Activated CD8-positive, alpha-beta T cell treated with anti-CD3 and anti-CD28 coated beads for 36 hours (primary cell): ENCODE data around the gene AIFM1. TPM values are rescaled to one million over a fixed set of nuclear protein-coding genes. Genes with fewer than 3 reads are reported as not detected.

ENCODE experiments used
- ATAC-seq: fragments of 200-7000 bp; cut with Tn5 transposase; one replicate; pipeline ENCODE4 v1.10.0; 2021; ENCODE audit warnings: mild to moderate bottlenecking, moderate library complexity
- CTCF ChIA-PET: fragments of 350-600 bp; sonication (Branson Sonifier 250); formaldehyde crosslinking; loops from one replicate; lab custom pipeline; 2021; ENCODE audit warnings: antibody characterized with exemption; lab: Charles Lee
- POLR2A ChIA-PET: fragments of 350-600 bp; sonication (Branson Sonifier 250); formaldehyde crosslinking; loops from one replicate; lab custom pipeline; 2021; ENCODE audit warnings: antibody characterized with exemption; lab: Charles Lee
- DNase-seq: peaks from one replicate; pipeline ENCODE4 v3.0.0-alpha.2; 2020
- H3K27ac Mint-ChIP-seq: one replicate; pipeline ENCODE4 v1.8.0; 2021; ENCODE audit warnings: mild to moderate bottlenecking, mixed read lengths
- H3K27me3 Mint-ChIP-seq: one replicate; pipeline ENCODE4 v1.8.0; 2021; ENCODE audit warnings: mixed read lengths
- H3K36me3 Mint-ChIP-seq: one replicate; pipeline ENCODE4 v1.8.0; 2021; ENCODE audit warnings: low read depth, mixed read lengths
- H3K4me1 Mint-ChIP-seq: one replicate; pipeline ENCODE4 v1.8.0; 2021; ENCODE audit warnings: low read depth, mixed read lengths
- H3K4me3 Mint-ChIP-seq: one replicate; pipeline ENCODE4 v1.8.0; 2021; ENCODE audit warnings: mild to moderate bottlenecking, moderate library complexity, mixed read lengths
- H3K9me3 Mint-ChIP-seq: one replicate; pipeline ENCODE4 v1.8.0; 2021; ENCODE audit warnings: mixed read lengths
- intact Hi-C: fragments of 100-400 bp; cut with micrococcal nuclease; formaldehyde crosslinking; loops from one replicate; pipeline ENCODE4 v1.10.0; 2022
- total RNA-seq, 2 experiments: library from RNA; stranded (reverse); gene quantifications; one replicate each; pipeline ENCODE4 v1.2.3, GENCODE V29; 2021
- TF ChIP-seq, protein P1 (sequence below): fragments of 200-600 bp; IDR thresholded peaks from one replicate; pipeline ENCODE4 v1.8.0; 2022; ENCODE audit warnings: antibody characterized with exemption, mild to moderate bottlenecking

The AIFM1 gene
- total RNA-seq, 2 experiments from 2014 or later: 51.5 to 54.3 TPM

DNA sequence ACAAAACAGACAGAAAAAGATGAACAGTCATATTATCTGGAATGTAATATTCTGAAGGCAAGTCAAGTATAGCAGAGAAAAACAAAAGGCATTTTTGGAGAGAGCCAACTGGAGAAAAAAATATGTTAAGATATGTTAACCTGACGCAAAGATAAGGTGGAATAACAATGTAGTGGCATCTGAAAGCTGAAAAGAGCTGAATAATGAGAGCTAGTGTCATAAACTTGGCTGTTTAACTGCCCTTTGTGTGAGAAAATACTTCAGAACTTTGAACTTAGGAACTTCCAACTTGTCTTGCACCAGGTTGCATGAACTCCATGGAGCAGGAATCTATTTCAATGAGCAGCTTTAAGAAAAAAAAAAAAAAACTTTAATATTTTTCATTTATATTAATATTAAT, 39.0 kb upstream of the AIFM1 start:
- ATAC-seq (no peak), DNase-seq (no peak)
- Mint-ChIP-seq H3K27ac (no peak overlapping the region), H3K4me3 (no peak overlapping the region), H3K4me1 (no peaks in the 10 kb centered on the region), H3K9me3 (no peaks in the 10 kb centered on the region), H3K27me3 (no peaks in the 10 kb centered on the region), H3K36me3 (peaks cover 3% of the 10 kb centered on the region)
- TF ChIP-seq, protein P1, sequence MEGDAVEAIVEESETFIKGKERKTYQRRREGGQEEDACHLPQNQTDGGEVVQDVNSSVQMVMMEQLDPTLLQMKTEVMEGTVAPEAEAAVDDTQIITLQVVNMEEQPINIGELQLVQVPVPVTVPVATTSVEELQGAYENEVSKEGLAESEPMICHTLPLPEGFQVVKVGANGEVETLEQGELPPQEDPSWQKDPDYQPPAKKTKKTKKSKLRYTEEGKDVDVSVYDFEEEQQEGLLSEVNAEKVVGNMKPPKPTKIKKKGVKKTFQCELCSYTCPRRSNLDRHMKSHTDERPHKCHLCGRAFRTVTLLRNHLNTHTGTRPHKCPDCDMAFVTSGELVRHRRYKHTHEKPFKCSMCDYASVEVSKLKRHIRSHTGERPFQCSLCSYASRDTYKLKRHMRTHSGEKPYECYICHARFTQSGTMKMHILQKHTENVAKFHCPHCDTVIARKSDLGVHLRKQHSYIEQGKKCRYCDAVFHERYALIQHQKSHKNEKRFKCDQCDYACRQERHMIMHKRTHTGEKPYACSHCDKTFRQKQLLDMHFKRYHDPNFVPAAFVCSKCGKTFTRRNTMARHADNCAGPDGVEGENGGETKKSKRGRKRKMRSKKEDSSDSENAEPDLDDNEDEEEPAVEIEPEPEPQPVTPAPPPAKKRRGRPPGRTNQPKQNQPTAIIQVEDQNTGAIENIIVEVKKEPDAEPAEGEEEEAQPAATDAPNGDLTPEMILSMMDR: no peak
- intact Hi-C loops: no loop called here
- CTCF ChIA-PET: interaction anchor here (0.9 to 1.5 kb wide), 2 partner anchors 13 to 125 kb away, joined by 3 to 4 read pairs; no protein-coding TSS in a partner anchor
- POLR2A ChIA-PET: no interaction called here

DNA sequence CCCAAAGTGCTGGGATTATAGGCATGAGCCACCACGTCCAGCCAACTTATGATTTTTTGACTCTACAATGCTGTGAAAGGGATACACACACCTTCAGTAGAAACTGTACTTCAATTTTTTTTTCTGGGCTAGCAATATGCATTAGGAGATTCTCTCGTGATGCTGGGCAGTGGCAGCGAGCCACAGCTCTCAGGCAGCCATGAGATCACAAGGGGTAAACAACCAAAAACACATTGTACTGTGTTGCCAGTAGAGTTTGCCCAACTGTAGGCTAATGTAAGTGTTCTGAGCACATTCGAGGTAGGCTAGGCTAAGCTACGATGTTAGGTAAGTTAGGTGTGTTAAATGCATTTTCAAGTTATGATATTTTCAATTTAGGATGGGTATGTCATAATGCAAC, 31.8 kb upstream of the AIFM1 start:
- ATAC-seq (no peak), DNase-seq (no peak)
- no peaks in the 10 kb centered on the region for H3K36me3 Mint-ChIP-seq
- no peak overlapping the region for H3K4me3 Mint-ChIP-seq
- H3K27me3 Mint-ChIP-seq: no peaks in the 10 kb centered on the region
- ChIA-PET CTCF (interaction anchor here (0.6 to 1.2 kb wide), 2 partner anchors 110 to 116 kb away, joined by 3 to 4 read pairs; no protein-coding TSS in a partner anchor), POLR2A (no interaction called here)
- TF ChIP-seq, protein P1: no peak
- no peaks in the 10 kb centered on the region for H3K4me1 Mint-ChIP-seq
- intact Hi-C loops: loop anchor here (10.0 kb wide), 1 partner anchor 593 kb away; no protein-coding TSS in a partner anchor
- H3K27ac Mint-ChIP-seq: no peak overlapping the region
- H3K9me3 Mint-ChIP-seq: no peaks in the 10 kb centered on the region

DNA sequence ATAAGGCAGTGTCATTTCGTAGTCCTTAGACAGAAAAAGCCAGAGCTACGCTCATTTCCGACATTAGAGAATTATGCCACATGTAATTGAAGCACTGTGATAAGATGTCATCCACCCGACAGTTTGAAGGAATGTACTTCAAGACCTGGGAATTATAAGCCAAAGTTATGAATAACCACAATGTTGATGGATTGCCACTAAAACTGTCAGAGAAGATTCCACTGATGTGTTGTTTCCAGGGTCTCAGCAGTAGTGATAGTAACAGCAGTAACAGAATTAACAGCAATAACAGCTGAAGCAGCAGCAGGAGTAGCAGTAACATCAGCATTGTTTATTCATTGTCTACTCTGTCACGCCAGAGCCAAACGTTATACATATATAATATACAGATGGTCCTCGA, 30.8 kb upstream of the AIFM1 start:
- no peaks in the 10 kb centered on the region for H3K4me1 Mint-ChIP-seq
- intact Hi-C loops: loop anchor here (10.0 kb wide), 1 partner anchor 592 kb away; no protein-coding TSS in a partner anchor
- H3K4me3 Mint-ChIP-seq: no peak overlapping the region
- H3K36me3 Mint-ChIP-seq: no peaks in the 10 kb centered on the region
- ATAC-seq (no peak), DNase-seq (no peak)
- H3K27ac Mint-ChIP-seq: no peak overlapping the region
- POLR2A ChIA-PET: no interaction called here
- CTCF ChIA-PET: interaction anchor here (0.7 to 5.9 kb wide), 2 partner anchors 116 to 173 kb away, joined by 3 to 49 read pairs; no protein-coding TSS in a partner anchor
- H3K27me3 Mint-ChIP-seq: no peaks in the 10 kb centered on the region
- TF ChIP-seq, protein P1: no peak
- H3K9me3 Mint-ChIP-seq: no peaks in the 10 kb centered on the region

DNA sequence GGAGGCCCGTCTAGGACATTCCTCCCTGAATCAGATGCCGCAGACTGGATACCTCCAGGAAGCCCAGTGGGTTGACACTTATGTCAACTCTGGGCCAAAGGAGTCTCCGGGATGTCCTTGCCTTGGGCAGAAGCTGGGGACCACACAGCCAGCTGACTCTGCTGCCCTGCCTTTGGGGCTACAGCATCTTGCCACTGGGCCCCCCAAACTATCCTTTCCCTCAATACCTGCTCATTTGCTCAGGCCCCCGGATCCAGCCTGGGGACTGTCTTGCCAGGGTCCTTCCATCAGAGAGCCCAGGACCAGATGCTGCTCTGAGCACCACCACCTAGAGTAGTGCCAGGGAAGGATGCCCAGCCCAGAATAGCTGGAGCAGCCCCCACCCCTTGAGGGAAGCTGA, 25.2 kb upstream of the AIFM1 start:
- ChIA-PET POLR2A (no interaction called here), CTCF (interaction anchor here (0.5 to 5.9 kb wide), 6 partner anchors 8 to 110 kb away, joined by 3 to 49 read pairs (median 5); no protein-coding TSS in a partner anchor)
- no peak for DNase-seq
- H3K4me3 Mint-ChIP-seq: no peak overlapping the region
- ATAC-seq: no peak
- H3K27ac Mint-ChIP-seq: no peak overlapping the region
- intact Hi-C loops: loop anchor here (5.0 to 10.0 kb wide), 2 partner anchors 108 to 586 kb away; no protein-coding TSS in a partner anchor
- TF ChIP-seq, protein P1: no peak
- H3K9me3 Mint-ChIP-seq: no peaks in the 10 kb centered on the region
- H3K27me3 Mint-ChIP-seq: no peaks in the 10 kb centered on the region
- H3K4me1 Mint-ChIP-seq: peaks cover 3% of the 10 kb centered on the region
- H3K36me3 Mint-ChIP-seq: no peaks in the 10 kb centered on the region

DNA sequence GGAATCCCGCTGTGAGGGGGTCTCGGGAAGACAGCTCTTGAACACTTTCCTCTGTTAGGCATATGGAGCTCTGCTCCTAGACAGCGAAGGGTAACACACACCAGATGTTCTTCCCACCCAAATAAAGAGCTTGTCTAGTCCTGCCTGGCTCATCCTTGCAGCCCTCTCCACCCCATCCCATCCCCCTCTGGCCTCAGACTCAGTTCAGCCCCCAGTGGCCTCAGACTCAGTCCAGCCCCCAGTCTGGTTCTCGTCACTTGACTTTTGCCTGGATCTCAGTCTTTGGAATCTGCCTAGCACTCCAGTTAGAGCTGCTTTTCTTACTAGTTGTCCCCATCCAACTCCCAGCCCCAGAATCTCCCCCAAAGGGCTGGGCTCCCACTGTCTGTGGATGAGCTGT, 21.0 kb upstream of the AIFM1 start:
- H3K36me3 Mint-ChIP-seq: peaks cover 4% of the 10 kb centered on the region
- POLR2A ChIA-PET: no interaction called here
- intact Hi-C loops: no loop called here

More for the DNA sequence above, 21.0 kb upstream of the AIFM1 start:
- Mint-ChIP-seq H3K27ac (no peak overlapping the region), H3K27me3 (no peaks in the 10 kb centered on the region), H3K4me3 (no peak overlapping the region), H3K9me3 (no peaks in the 10 kb centered on the region), H3K4me1 (peaks cover 18% of the 10 kb centered on the region)
- CTCF ChIA-PET: interaction anchor here (1.0 to 2.9 kb wide), 3 partner anchors 105 to 585 kb away, joined by 3 to 11 read pairs (median 4); no protein-coding TSS in a partner anchor
- ATAC-seq: no peak
- DNase-seq: no peak
- TF ChIP-seq, protein P1: no peak
